ENCODE measurements around the gene TENT5C. TPM values are rescaled to one million over a fixed set of nuclear protein-coding genes. Genes with fewer than 3 reads are reported as not detected.

Gene TENT5C
- polyA plus RNA-seq, 1 donor (not counting 4 experiments of a cell fraction or from before 2014, with no cell fraction given): 0.13 TPM

GRCh38 chr1:117670976-117671780 lies 65.3 kb downstream of the TENT5C start:
- Histone ChIP-seq H3K27ac (ENCODE audit: control insufficient read depth, insufficient read depth, low read length) (no peak overlapping the region), H3K9me1 (ENCODE audit: control insufficient read depth, extremely low read depth, insufficient read depth, low read length) (no peaks in the 10 kb centered on the region), H3K36me3 (ENCODE audit: control insufficient read depth in 2 of 2, extremely low read depth in 1 of 2, insufficient read depth in 2 of 2, low read length in 2 of 2) (no peaks in the 10 kb centered on the region), H3K27me3 (ENCODE audit: control insufficient read depth, extremely low read depth, insufficient read depth, low read length) (no peaks in the 10 kb centered on the region), H2AFZ (ENCODE audit: control insufficient read depth, low read length) (no peak overlapping the region), H3K9me3 (ENCODE audit: control insufficient read depth, low read depth, low read length) (no peaks in the 10 kb centered on the region), H3K9ac (ENCODE audit: control insufficient read depth, extremely low read depth, insufficient read depth, low read length) (no peak overlapping the region), H3K4me2 (ENCODE audit: control insufficient read depth, extremely low read depth, insufficient read depth, low read depth, low read length) (no peak overlapping the region), H4K20me1 (ENCODE audit: control insufficient read depth, extremely low read depth, insufficient read depth, low read length) (no peaks in the 10 kb centered on the region), H3K79me2 (ENCODE audit: control insufficient read depth, insufficient read depth, low read length) (no peaks in the 10 kb centered on the region), H3K4me3 (ENCODE audit: control insufficient read depth in 2 of 3, extremely low read depth in 1 of 3, insufficient read depth in 2 of 3, low read depth in 1 of 3, low read length in 3 of 3) (no peak overlapping the region), H3K4me1 (ENCODE audit: control insufficient read depth, extremely low read depth, insufficient read depth, low read length) (peaks cover 3% of the 10 kb centered on the region)
- FAIRE-seq: no peak
- no peak for TF ChIP-seq EZH2 (IDR thresholded peaks at IDR 0.05; ENCODE audit: low read length)
- TF ChIP-seq CTCF (optimal IDR thresholded peaks at IDR 0.05 in 1 of 3, IDR thresholded peaks at IDR 0.05 in 1 of 3, conservative IDR thresholded peaks at IDR 0.05 in 1 of 3; ENCODE audit: extremely low read depth in 1 of 3, insufficient read depth in 2 of 3, low read length in 3 of 3): no peak
- dilution Hi-C loops (cut with MboI; ENCODE audit: extremely low pct_ligation_motif_present, low sequenced_read_pairs): no loop called here
- DNase-seq (ENCODE audit: low read depth, low spot score): no peak

GRCh38 chr1:117671781-117672501 lies 66.1 kb downstream of the TENT5C start:
- Histone ChIP-seq H3K27ac (ENCODE audit: control insufficient read depth, insufficient read depth, low read length) (no peak overlapping the region), H2AFZ (ENCODE audit: control insufficient read depth, low read length) (no peak overlapping the region), H3K4me1 (ENCODE audit: control insufficient read depth, extremely low read depth, insufficient read depth, low read length) (peaks cover 3% of the 10 kb centered on the region), H3K4me3 (ENCODE audit: control insufficient read depth in 2 of 3, extremely low read depth in 1 of 3, insufficient read depth in 2 of 3, low read depth in 1 of 3, low read length in 3 of 3) (no peak overlapping the region), H3K9me1 (ENCODE audit: control insufficient read depth, extremely low read depth, insufficient read depth, low read length) (no peaks in the 10 kb centered on the region), H3K9me3 (ENCODE audit: control insufficient read depth, low read depth, low read length) (no peaks in the 10 kb centered on the region), H4K20me1 (ENCODE audit: control insufficient read depth, extremely low read depth, insufficient read depth, low read length) (no peaks in the 10 kb centered on the region), H3K79me2 (ENCODE audit: control insufficient read depth, insufficient read depth, low read length) (no peaks in the 10 kb centered on the region), H3K36me3 (ENCODE audit: control insufficient read depth in 2 of 2, extremely low read depth in 1 of 2, insufficient read depth in 2 of 2, low read length in 2 of 2) (no peaks in the 10 kb centered on the region), H3K4me2 (ENCODE audit: control insufficient read depth, extremely low read depth, insufficient read depth, low read depth, low read length) (no peak overlapping the region), H3K9ac (ENCODE audit: control insufficient read depth, extremely low read depth, insufficient read depth, low read length) (no peak overlapping the region), H3K27me3 (ENCODE audit: control insufficient read depth, extremely low read depth, insufficient read depth, low read length) (no peaks in the 10 kb centered on the region)
- FAIRE-seq (no peak), DNase-seq (ENCODE audit: low read depth, low spot score) (no peak)
- dilution Hi-C loops (cut with MboI; ENCODE audit: extremely low pct_ligation_motif_present, low sequenced_read_pairs): no loop called here
- TF ChIP-seq CTCF (optimal IDR thresholded peaks at IDR 0.05 in 1 of 3, IDR thresholded peaks at IDR 0.05 in 1 of 3, conservative IDR thresholded peaks at IDR 0.05 in 1 of 3; ENCODE audit: extremely low read depth in 1 of 3, insufficient read depth in 2 of 3, low read length in 3 of 3) (no peak), EZH2 (IDR thresholded peaks at IDR 0.05; ENCODE audit: low read length) (no peak)
